IMR-90 (cell line): ENCODE results near the gene ANLN. TPM values are rescaled to one million over a fixed set of nuclear protein-coding genes. Genes with fewer than 3 reads are reported as not detected.

Experiments used
- ATAC-seq: fragments of 200-7000 bp; cut with Tn5 transposase; 2 replicates; pipeline ENCODE4 v1.9.1; 2020; ENCODE audit warnings: low read depth, mild to moderate bottlenecking, moderate library complexity
- BruUV-seq: library from RNA; stranded (reverse); fragments of 400-500 nt; replicated peaks from 2 replicates; lab custom pipeline; 2021; lab: Mats Ljungman, UMichigan
- CTCF ChIA-PET: fragments of 300-600 bp; formaldehyde crosslinking; extraction: SDS; loops from one replicate; lab custom pipeline; 2021; ENCODE audit warnings: antibody characterized with exemption; lab: Yijun Ruan, JAX
- POLR2A ChIA-PET: fragments of 300-600 bp; sonication (Branson Sonifier 250); formaldehyde crosslinking; loops from one replicate; lab custom pipeline; 2022; ENCODE audit warnings: antibody characterized with exemption; ENCODE audit not compliant: unreplicated experiment; lab: Charles Lee
- DNase-seq: peaks from one replicate; pipeline ENCODE4 v3.0.0; 2013
- H2AFZ ChIP-seq: replicated peaks from 2 replicates; pipeline ENCODE3; 2013; ENCODE audit warnings: low read length, mild to moderate bottlenecking; ENCODE audit not compliant: poor library complexity
- H2AK5ac ChIP-seq: 2 replicates; pipeline ENCODE4 v1.6.1; 2013; ENCODE audit warnings: low read depth, low read length, inconsistent platforms
- H2AK9ac ChIP-seq: replicated peaks from 2 replicates; pipeline ENCODE3; 2013; ENCODE audit warnings: mild to moderate bottlenecking, low read depth, low read length, moderate library complexity; ENCODE audit not compliant: poor library complexity
- H2BK120ac ChIP-seq: 2 replicates; pipeline ENCODE4 v1.6.1; 2013; ENCODE audit warnings: low read depth, low read length, inconsistent platforms
- H2BK15ac ChIP-seq: 3 replicates; pipeline ENCODE4 v1.6.1; 2013; ENCODE audit warnings: low read depth, low read length, inconsistent platforms
- H2BK20ac ChIP-seq: 2 replicates; pipeline ENCODE4 v1.6.1; 2013; ENCODE audit warnings: low read depth, mild to moderate bottlenecking, inconsistent platforms, low read length, moderate library complexity
- H2BK5ac ChIP-seq: 2 replicates; pipeline ENCODE4 v1.6.1; 2013; ENCODE audit warnings: mild to moderate bottlenecking, low read depth, low read length, inconsistent platforms; ENCODE audit not compliant: poor library complexity, severe bottlenecking
- H3K14ac ChIP-seq: replicated peaks from 2 replicates; pipeline ENCODE4 v1.6.1; 2013; ENCODE audit warnings: low read depth, low read length, inconsistent platforms
- H3K18ac ChIP-seq: 2 replicates; pipeline ENCODE4 v1.6.1; 2013; ENCODE audit warnings: low read depth, low read length, control low read depth
- H3K23ac ChIP-seq: 2 replicates; pipeline ENCODE4 v1.6.1; 2013; ENCODE audit warnings: low read depth, low read length, inconsistent platforms
- H3K27ac ChIP-seq: 2 replicates; pipeline ENCODE4 v1.5.1; 2013; ENCODE audit warnings: mild to moderate bottlenecking, control low read depth, low read length; ENCODE audit not compliant: insufficient read depth
- H3K27me3 ChIP-seq: 2 replicates; pipeline ENCODE4 v1.6.1; 2013; ENCODE audit warnings: low read length; ENCODE audit not compliant: control insufficient read depth, insufficient read depth
- H3K36me3 ChIP-seq: 2 replicates; pipeline ENCODE4 v1.6.1; 2013; ENCODE audit warnings: low read length, mixed read lengths; ENCODE audit not compliant: control insufficient read depth, insufficient read depth
- H3K4ac ChIP-seq: 2 replicates; pipeline ENCODE4 v1.6.1; 2013; ENCODE audit warnings: low read depth, low read length, inconsistent platforms
- H3K4me1 ChIP-seq: 2 replicates; pipeline ENCODE4 v1.6.1; 2013; ENCODE audit warnings: low read length, mixed read lengths; ENCODE audit not compliant: control insufficient read depth, insufficient read depth
- H3K4me2 ChIP-seq: 2 replicates; pipeline ENCODE4 v1.6.1; 2013; ENCODE audit warnings: low read depth, mild to moderate bottlenecking, control low read depth, low read length, moderate library complexity
- H3K4me3 ChIP-seq: 2 replicates; pipeline ENCODE4 v1.5.1; 2013; ENCODE audit warnings: low read depth, mild to moderate bottlenecking, control low read depth, low read length, moderate library complexity; ENCODE audit not compliant: insufficient read depth
- H3K56ac ChIP-seq: 2 replicates; pipeline ENCODE4 v1.6.1; 2013; ENCODE audit warnings: low read length, inconsistent platforms; ENCODE audit not compliant: insufficient read depth; ENCODE audit errors: extremely low read depth
- H3K79me1 ChIP-seq, 2 experiments: 2 replicates each; pipeline ENCODE4 v1.6.1; 2013; ENCODE audit warnings: low read length in 2 of 2, inconsistent platforms in 1 of 2, low read depth in 1 of 2
- H3K9ac ChIP-seq: 2 replicates; pipeline ENCODE4 v1.6.1; 2013; ENCODE audit warnings: low read depth, low read length, control low read depth
- H3K9me1 ChIP-seq: 2 replicates; pipeline ENCODE4 v1.6.1; 2013; ENCODE audit warnings: low read length, inconsistent platforms; ENCODE audit not compliant: insufficient read depth
- H3K9me3 ChIP-seq: 2 replicates; pipeline ENCODE4 v1.6.1; 2013; ENCODE audit warnings: low read length; ENCODE audit not compliant: control insufficient read depth, insufficient read depth
- H4K20me1 ChIP-seq: 2 replicates; pipeline ENCODE4 v1.6.1; 2013; ENCODE audit warnings: low read length, inconsistent platforms; ENCODE audit not compliant: insufficient read depth
- H4K5ac ChIP-seq: 2 replicates; pipeline ENCODE4 v1.6.1; 2013; ENCODE audit warnings: mild to moderate bottlenecking, low read depth, low read length, control low read depth
- H4K8ac ChIP-seq, 2 experiments: 2 replicates each; pipeline ENCODE4 v1.6.1; 2013; ENCODE audit warnings: low read depth in 2 of 2, low read length in 2 of 2, control low read depth in 1 of 2, inconsistent platforms in 1 of 2
- H4K91ac ChIP-seq: 2 replicates; pipeline ENCODE4 v1.6.1; 2013; ENCODE audit warnings: low read depth, low read length, inconsistent platforms; ENCODE audit not compliant: insufficient read depth
- BHLHE40 ChIP-seq: fragments of 150-350 bp; IDR thresholded peaks from 2 replicates; pipeline ENCODE4 v1.6.1; 2016; ENCODE audit warnings: mild to moderate bottlenecking, low read depth, low read length
- CEBPB ChIP-seq: IDR thresholded peaks from 2 replicates; pipeline ENCODE4 v1.6.1; 2012; ENCODE audit warnings: low read depth, low read length, improper control_type of control experiment
- CHD1 ChIP-seq: IDR thresholded peaks from 2 replicates; pipeline ENCODE4 v1.6.1; 2012; ENCODE audit warnings: low read depth, low read length, improper control_type of control experiment
- FOS ChIP-seq: fragments of 150-350 bp; IDR thresholded peaks from 2 replicates; pipeline ENCODE4 v1.6.1; 2016; ENCODE audit warnings: low read depth, low read length
- MAFK ChIP-seq: IDR thresholded peaks from 2 replicates; pipeline ENCODE4 v1.6.1; 2012; ENCODE audit warnings: low read depth, low read length, improper control_type of control experiment
- MAZ ChIP-seq: IDR thresholded peaks from 2 replicates; pipeline ENCODE4 v1.6.1; 2012; ENCODE audit warnings: low read depth, mild to moderate bottlenecking, low read length, improper control_type of control experiment, moderate library complexity, borderline replicate concordance
- MXI1 ChIP-seq: IDR thresholded peaks from 2 replicates; pipeline ENCODE4 v1.6.1; 2012; ENCODE audit warnings: low read depth, mild to moderate bottlenecking, low read length, moderate library complexity, borderline replicate concordance
- NFE2L2 ChIP-seq: fragments of 150-350 bp; IDR thresholded peaks from 2 replicates; pipeline ENCODE4 v1.6.1; 2016; ENCODE audit warnings: low read depth, mild to moderate bottlenecking, low read length
- POLR2A ChIP-seq: IDR thresholded peaks from 2 replicates; pipeline ENCODE4 v1.6.1; 2012; ENCODE audit warnings: mild to moderate bottlenecking, low read depth, low read length
- RAD21 ChIP-seq: IDR thresholded peaks from 2 replicates; pipeline ENCODE4 v1.6.1; 2012; ENCODE audit warnings: low read length, improper control_type of control experiment
- RCOR1 ChIP-seq: IDR thresholded peaks from 2 replicates; pipeline ENCODE4 v1.6.1; 2012; ENCODE audit warnings: mild to moderate bottlenecking, low read length, improper control_type of control experiment; ENCODE audit not compliant: insufficient replicate concordance
- RFX5 ChIP-seq: IDR thresholded peaks from 2 replicates; pipeline ENCODE4 v1.8.0; 2012; ENCODE audit warnings: low read depth, mild to moderate bottlenecking, low read length, moderate library complexity
- SMC3 ChIP-seq: fragments of 150-350 bp; IDR thresholded peaks from 2 replicates; pipeline ENCODE4 v1.6.1; 2016; ENCODE audit warnings: low read depth, mild to moderate bottlenecking, antibody characterized with exemption, low read length, moderate library complexity
- WGBS, 2 experiments: methylation state at CpG; one replicate each; pipeline versions ENCODE4 v1.1.5 to v1.1.7; 2013; ENCODE audit warnings: missing lambda C conversion rate in 2 of 2; ENCODE audit not compliant: insufficient read length in 1 of 2; ENCODE audit errors: extremely low coverage in 2 of 2; 5-methylcytosine and 5-hydroxymethylcytosine counted together
- dilution Hi-C: fragments of 300-500 bp; cut with HindIII; formaldehyde crosslinking; loops from one replicate; pipeline ENCODE4 v1.14.3; 2018; ENCODE audit warnings: low sequenced_read_pairs; ENCODE audit not compliant: unreplicated experiment
- in situ Hi-C: fragments of 300-500 bp; cut with MboI; formaldehyde crosslinking; loops from 3 replicates; pipeline ENCODE4 v1.14.3; 2019; ENCODE audit warnings: low sequenced_read_pairs, inconsistent platforms, mixed read lengths
- intact Hi-C: fragments of 100-400 bp; cut with micrococcal nuclease; formaldehyde crosslinking; loops from 2 replicates; pipeline ENCODE4 v1.10.0; 2022
- polyA plus RNA-seq, 3 experiments: library from polyadenylated mRNA; depleted of rRNA; stranded (reverse); fragments of >200 nt; gene quantifications; 2 replicates each; pipeline ENCODE4 v1.2.3, GENCODE V29; 2012; ENCODE audit warnings: low replicate concordance in 1 of 3
- total RNA-seq: library from RNA; depleted of rRNA; stranded (reverse); fragments of >200 nt; gene quantifications from 2 replicates; pipeline ENCODE4 v1.2.3, GENCODE V29; 2012
- TF ChIP-seq, protein P1 (sequence below): conservative IDR thresholded peaks from 2 replicates; pipeline ENCODE4 v1.5.1; 2012; ENCODE audit warnings: mild to moderate bottlenecking, low read depth, low read length, improper control_type of control experiment
- TF ChIP-seq, protein P2 (sequence below): fragments of 150-350 bp; IDR thresholded peaks from 2 replicates; pipeline ENCODE4 v1.6.1; 2016; ENCODE audit warnings: low read depth, mild to moderate bottlenecking, low read length, moderate library complexity, borderline replicate concordance
- TF ChIP-seq, protein P3 (sequence below): fragments of 150-350 bp; IDR thresholded peaks from 2 replicates; pipeline ENCODE4 v1.6.1; 2017; ENCODE audit warnings: mild to moderate bottlenecking, antibody characterized with exemption, low read length, low read depth

Gene ANLN
- total and polyA plus RNA-seq, 2 of the 4 experiments (the other 2 are of a cell fraction) = 60.5 to 276 TPM

GRCh38 chr7:36363515-36363914 is 26.1 kb upstream of the ANLN start:
- Histone ChIP-seq H3K4me2 (no peak overlapping the region), H3K79me1 (no peaks in the 10 kb centered on the region), H2BK15ac (no peak overlapping the region), H3K9me1 (no peaks in the 10 kb centered on the region), H3K18ac (no peak overlapping the region), H4K20me1 (no peaks in the 10 kb centered on the region), H3K9ac (no peak overlapping the region), H2BK5ac (no peak overlapping the region), H3K4ac (no peak overlapping the region), H3K9me3 (no peaks in the 10 kb centered on the region), H4K5ac (no peak overlapping the region), H2BK120ac (no peak overlapping the region), H3K27me3 (peaks cover 33% of the 10 kb centered on the region), H2AK9ac (no peak overlapping the region), H2BK20ac (no peak overlapping the region), H3K36me3 (no peaks in the 10 kb centered on the region), H4K8ac (no peak overlapping the region), H3K14ac (no peak overlapping the region), H3K56ac (no peak overlapping the region), H2AFZ (no peak overlapping the region), H2AK5ac (no peak overlapping the region), H3K27ac (no peak overlapping the region), H3K4me3 (no peak overlapping the region), H3K4me1 (no peaks in the 10 kb centered on the region), H4K91ac (no peak overlapping the region), H3K23ac (no peak overlapping the region)
- no peak for TF ChIP-seq MAFK
- TF ChIP-seq SMC3 = no peak
- TF ChIP-seq CEBPB = no peak
- no peak for TF ChIP-seq FOS
- TF ChIP-seq POLR2A = no peak
- no peak for TF ChIP-seq RCOR1
- no peak for TF ChIP-seq RFX5
- TF ChIP-seq, protein P1, sequence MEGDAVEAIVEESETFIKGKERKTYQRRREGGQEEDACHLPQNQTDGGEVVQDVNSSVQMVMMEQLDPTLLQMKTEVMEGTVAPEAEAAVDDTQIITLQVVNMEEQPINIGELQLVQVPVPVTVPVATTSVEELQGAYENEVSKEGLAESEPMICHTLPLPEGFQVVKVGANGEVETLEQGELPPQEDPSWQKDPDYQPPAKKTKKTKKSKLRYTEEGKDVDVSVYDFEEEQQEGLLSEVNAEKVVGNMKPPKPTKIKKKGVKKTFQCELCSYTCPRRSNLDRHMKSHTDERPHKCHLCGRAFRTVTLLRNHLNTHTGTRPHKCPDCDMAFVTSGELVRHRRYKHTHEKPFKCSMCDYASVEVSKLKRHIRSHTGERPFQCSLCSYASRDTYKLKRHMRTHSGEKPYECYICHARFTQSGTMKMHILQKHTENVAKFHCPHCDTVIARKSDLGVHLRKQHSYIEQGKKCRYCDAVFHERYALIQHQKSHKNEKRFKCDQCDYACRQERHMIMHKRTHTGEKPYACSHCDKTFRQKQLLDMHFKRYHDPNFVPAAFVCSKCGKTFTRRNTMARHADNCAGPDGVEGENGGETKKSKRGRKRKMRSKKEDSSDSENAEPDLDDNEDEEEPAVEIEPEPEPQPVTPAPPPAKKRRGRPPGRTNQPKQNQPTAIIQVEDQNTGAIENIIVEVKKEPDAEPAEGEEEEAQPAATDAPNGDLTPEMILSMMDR = no peak
- TF ChIP-seq CHD1 = no peak
- no peak for TF ChIP-seq RAD21
- no peak for TF ChIP-seq NFE2L2
- TF ChIP-seq MXI1 = no peak
- no peak for TF ChIP-seq BHLHE40
- TF ChIP-seq, protein P2, sequence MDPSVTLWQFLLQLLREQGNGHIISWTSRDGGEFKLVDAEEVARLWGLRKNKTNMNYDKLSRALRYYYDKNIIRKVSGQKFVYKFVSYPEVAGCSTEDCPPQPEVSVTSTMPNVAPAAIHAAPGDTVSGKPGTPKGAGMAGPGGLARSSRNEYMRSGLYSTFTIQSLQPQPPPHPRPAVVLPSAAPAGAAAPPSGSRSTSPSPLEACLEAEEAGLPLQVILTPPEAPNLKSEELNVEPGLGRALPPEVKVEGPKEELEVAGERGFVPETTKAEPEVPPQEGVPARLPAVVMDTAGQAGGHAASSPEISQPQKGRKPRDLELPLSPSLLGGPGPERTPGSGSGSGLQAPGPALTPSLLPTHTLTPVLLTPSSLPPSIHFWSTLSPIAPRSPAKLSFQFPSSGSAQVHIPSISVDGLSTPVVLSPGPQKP = no peak
- no peak for TF ChIP-seq MAZ
- TF ChIP-seq, protein P3, sequence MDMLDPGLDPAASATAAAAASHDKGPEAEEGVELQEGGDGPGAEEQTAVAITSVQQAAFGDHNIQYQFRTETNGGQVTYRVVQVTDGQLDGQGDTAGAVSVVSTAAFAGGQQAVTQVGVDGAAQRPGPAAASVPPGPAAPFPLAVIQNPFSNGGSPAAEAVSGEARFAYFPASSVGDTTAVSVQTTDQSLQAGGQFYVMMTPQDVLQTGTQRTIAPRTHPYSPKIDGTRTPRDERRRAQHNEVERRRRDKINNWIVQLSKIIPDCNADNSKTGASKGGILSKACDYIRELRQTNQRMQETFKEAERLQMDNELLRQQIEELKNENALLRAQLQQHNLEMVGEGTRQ = no peak
- BruUV-seq = no TSS peak
- in situ Hi-C loops = no loop called here
- WGBS, 2 experiments = no CpG with 5 or more reads among the region's 1 CpG
- intact Hi-C loops = no loop called here
- dilution Hi-C loops = no loop called here
- ChIA-PET CTCF (interaction anchor here (1.0 kb wide), 1 partner anchor 10 kb away, joined by 5 read pairs; no protein-coding TSS in a partner anchor), POLR2A (no interaction called here)
- DNase-seq (no peak), ATAC-seq (no peak)
